Osteoblast (primary cell): ENCODE data around the gene DENND2A. TPM values are rescaled to one million over a fixed set of nuclear protein-coding genes. Genes with fewer than 3 reads are reported as not detected.

Experiments used
- DNase-seq: peaks from one replicate; pipeline ENCODE4 v3.0.0; 2011; ENCODE audit warnings: low spot score, mixed read lengths; ENCODE audit not compliant: insufficient read length; ENCODE audit errors: missing footprints
- H2AFZ ChIP-seq: 2 replicates; pipeline ENCODE4 v1.6.0; 2011; ENCODE audit warnings: mild to moderate bottlenecking, low read length
- H3K27ac ChIP-seq: 2 replicates; pipeline ENCODE4 v1.5.1; 2011; ENCODE audit warnings: mild to moderate bottlenecking, low read depth, low read length, moderate library complexity
- H3K27me3 ChIP-seq: 2 replicates; pipeline ENCODE4 v1.6.0; 2012; ENCODE audit warnings: mild to moderate bottlenecking, control low read depth, inconsistent platforms, low read length, moderate library complexity; ENCODE audit not compliant: insufficient read depth
- H3K36me3 ChIP-seq: 2 replicates; pipeline ENCODE4 v1.5.1; 2011; ENCODE audit warnings: mild to moderate bottlenecking, low read length, control low read depth, moderate library complexity; ENCODE audit not compliant: insufficient read depth
- H3K4me1 ChIP-seq: 2 replicates; pipeline ENCODE4 v1.5.1; 2011; ENCODE audit warnings: mild to moderate bottlenecking, low read length, control low read depth, moderate library complexity; ENCODE audit not compliant: insufficient read depth
- H3K4me2 ChIP-seq: 2 replicates; pipeline ENCODE4 v1.6.0; 2011; ENCODE audit warnings: mild to moderate bottlenecking, low read length; ENCODE audit not compliant: insufficient read depth
- H3K4me3 ChIP-seq: fragments of 200-600 bp; sonication (generic); 3 replicates; pipeline ENCODE4 v1.5.1; 2012; ENCODE audit warnings: mild to moderate bottlenecking, low read length, inconsistent platforms; ENCODE audit not compliant: insufficient read depth
- H3K79me2 ChIP-seq: 2 replicates; pipeline ENCODE4 v1.6.0; 2012; ENCODE audit warnings: mild to moderate bottlenecking, low read length, control low read depth, inconsistent platforms; ENCODE audit not compliant: insufficient read depth
- H3K9me3 ChIP-seq: 2 replicates; pipeline ENCODE4 v1.5.1; 2011; ENCODE audit warnings: low read depth, low read length, control low read depth
- H4K20me1 ChIP-seq: 2 replicates; pipeline ENCODE4 v1.6.0; 2012; ENCODE audit warnings: mild to moderate bottlenecking, low read length, control low read depth; ENCODE audit not compliant: insufficient read depth
- total RNA-seq: library from RNA; depleted of rRNA; stranded (reverse); fragments of >200 nt; gene quantifications from 2 replicates; pipeline ENCODE4 v1.2.3, GENCODE V29; 2012
- TF ChIP-seq, protein P1 (sequence below): IDR thresholded peaks from 2 replicates; pipeline ENCODE4 v1.5.1; 2011; ENCODE audit warnings: mild to moderate bottlenecking, low read depth, low read length, moderate library complexity; ENCODE audit errors: extremely low read depth

The DENND2A gene
- total RNA-seq, 1 donor = 0.36 TPM

DNA sequence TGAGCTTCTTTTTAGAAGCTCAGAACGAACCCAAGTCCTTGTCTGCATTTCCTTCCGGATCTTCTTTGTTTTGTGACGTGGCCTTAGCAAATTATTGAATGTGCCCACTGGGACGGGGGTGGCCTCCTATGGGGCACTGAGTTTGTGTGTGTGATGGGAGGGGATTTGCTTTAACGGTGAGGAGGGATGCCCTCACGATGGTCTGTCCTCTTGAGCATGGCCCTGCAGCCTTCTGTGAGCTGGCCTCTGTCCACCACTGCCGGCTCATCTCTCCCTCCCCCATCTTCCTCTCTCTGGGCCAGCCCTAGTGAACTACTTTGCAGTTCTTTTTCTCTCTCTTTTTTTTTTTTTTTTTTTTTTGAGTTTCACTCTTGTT is 98.4 kb downstream of the DENND2A start:
- Histone ChIP-seq H3K79me2 (no peaks in the 10 kb centered on the region), H3K27ac (peak overlapping the region; percentile 65), H3K4me2 (peak overlapping the region; percentile 66), H3K4me3 (peak overlapping the region; percentile 24), H3K9me3 (no peaks in the 10 kb centered on the region), H2AFZ (peak overlapping the region; percentile 63), H3K4me1 (peaks cover 18% of the 10 kb centered on the region), H4K20me1 (no peaks in the 10 kb centered on the region), H3K36me3 (no peaks in the 10 kb centered on the region), H3K27me3 (no peaks in the 10 kb centered on the region)
- TF ChIP-seq, protein P1, sequence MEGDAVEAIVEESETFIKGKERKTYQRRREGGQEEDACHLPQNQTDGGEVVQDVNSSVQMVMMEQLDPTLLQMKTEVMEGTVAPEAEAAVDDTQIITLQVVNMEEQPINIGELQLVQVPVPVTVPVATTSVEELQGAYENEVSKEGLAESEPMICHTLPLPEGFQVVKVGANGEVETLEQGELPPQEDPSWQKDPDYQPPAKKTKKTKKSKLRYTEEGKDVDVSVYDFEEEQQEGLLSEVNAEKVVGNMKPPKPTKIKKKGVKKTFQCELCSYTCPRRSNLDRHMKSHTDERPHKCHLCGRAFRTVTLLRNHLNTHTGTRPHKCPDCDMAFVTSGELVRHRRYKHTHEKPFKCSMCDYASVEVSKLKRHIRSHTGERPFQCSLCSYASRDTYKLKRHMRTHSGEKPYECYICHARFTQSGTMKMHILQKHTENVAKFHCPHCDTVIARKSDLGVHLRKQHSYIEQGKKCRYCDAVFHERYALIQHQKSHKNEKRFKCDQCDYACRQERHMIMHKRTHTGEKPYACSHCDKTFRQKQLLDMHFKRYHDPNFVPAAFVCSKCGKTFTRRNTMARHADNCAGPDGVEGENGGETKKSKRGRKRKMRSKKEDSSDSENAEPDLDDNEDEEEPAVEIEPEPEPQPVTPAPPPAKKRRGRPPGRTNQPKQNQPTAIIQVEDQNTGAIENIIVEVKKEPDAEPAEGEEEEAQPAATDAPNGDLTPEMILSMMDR = no peak
- DNase-seq = no peak

DNA sequence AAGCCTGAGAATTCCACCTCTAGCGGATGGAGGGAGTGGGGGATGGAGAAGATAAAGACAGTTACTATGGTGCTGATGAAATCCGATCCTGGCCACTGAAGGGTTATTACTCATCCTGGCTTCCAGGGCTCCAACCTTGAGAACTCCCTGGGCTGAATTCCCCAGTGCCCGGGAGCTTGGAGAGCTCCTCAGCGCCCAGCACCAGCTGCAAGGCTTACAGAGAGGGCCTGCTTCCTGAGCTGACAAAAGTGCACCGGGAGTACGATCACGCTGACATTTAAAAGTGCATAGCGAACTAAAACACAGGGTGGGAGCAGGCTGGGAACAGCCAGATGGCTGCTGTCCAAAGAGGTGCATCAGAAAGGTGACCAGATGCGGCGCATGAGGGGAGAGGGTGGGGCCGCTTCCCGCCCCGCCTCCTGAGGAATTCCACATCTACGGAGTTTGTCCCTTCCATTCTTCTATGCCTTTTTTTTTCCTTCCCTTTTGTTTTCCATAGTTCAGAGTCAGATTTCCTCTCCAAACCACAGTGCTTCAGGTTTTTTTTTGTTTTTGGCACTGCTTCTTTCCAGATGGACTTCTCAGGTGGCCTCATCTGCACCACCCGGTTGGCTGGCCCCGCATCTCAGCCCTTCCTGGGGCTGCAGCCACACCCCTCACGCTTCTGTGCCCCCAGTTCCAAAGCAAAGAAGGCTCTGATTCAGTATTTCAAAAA is 98.9 kb downstream of the DENND2A start:
- H2AFZ ChIP-seq = peak overlapping the region; percentile 63

DNA sequence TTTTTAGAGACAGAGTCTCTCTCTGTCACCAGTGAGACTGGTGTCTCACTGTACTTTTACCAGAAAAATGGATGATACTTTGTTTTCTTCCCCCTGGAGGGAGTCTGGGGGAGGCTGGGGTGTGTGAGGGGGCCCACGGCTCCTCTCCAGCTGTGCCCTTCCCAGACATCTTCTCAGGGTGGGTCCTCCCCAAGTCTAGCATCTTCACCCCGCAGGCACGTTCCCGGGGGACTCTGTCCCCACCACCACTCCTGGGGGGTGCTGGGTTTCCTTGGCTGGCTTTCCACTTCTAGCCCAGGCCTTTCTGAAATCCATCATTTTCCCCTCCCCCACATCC is 99.5 kb downstream of the DENND2A start:
- TF ChIP-seq, protein P1 = no peak
- Histone ChIP-seq H2AFZ (no peak overlapping the region), H3K36me3 (no peaks in the 10 kb centered on the region), H3K27me3 (no peaks in the 10 kb centered on the region), H3K27ac (no peak overlapping the region), H3K9me3 (no peaks in the 10 kb centered on the region), H4K20me1 (no peaks in the 10 kb centered on the region), H3K4me2 (peak overlapping the region; percentile 66), H3K79me2 (no peaks in the 10 kb centered on the region), H3K4me1 (peaks cover 18% of the 10 kb centered on the region), H3K4me3 (no peak overlapping the region)
- DNase-seq = no peak

More for the DNA sequence above, 98.9 kb downstream of the DENND2A start:
- TF ChIP-seq, protein P1 = no peak
- no peaks in the 10 kb centered on the region for H3K36me3 ChIP-seq
- no peaks in the 10 kb centered on the region for H3K9me3 ChIP-seq
- H3K27me3 ChIP-seq = no peaks in the 10 kb centered on the region
- H3K4me2 ChIP-seq = peak overlapping the region; percentile 66
- no peaks in the 10 kb centered on the region for H3K79me2 ChIP-seq
- H4K20me1 ChIP-seq = no peaks in the 10 kb centered on the region
- peak overlapping the region; percentile 65 for H3K27ac ChIP-seq
- H3K4me3 ChIP-seq = peak overlapping the region; percentile 24
- peaks cover 18% of the 10 kb centered on the region for H3K4me1 ChIP-seq
- DNase-seq = peak; percentile 97

DNA sequence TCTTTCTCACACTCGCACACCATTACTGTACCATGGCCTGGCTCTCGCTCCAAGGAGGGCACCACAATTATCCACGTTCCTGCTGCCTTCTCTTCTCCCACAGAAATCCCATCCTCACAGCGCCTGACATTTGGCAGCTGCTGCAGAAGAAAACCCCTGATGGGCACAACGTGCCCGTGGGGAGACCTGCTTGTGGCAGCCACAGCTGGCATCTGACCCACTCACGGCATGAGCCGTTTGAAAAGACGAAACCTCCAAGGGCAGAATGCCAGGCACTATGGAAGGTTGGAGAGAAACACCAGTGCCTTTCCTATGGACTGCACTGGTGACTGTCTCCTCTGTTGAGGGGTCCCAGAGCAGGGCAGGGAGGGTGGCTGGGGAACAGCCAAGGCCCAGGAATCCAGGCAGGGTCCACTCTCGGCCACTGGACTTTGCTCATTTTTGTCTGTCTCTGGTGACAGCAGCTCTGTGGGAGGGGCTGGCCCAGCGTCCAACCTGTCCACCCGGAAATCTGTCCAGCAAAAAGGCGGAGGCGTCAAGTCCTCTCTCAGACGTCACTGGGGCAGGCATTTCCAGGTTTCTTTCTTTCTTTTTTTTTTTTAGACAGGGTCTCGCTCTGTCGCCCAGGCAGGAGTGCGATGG is 100.4 kb downstream of the DENND2A start:
- no peaks in the 10 kb centered on the region for H4K20me1 ChIP-seq
- TF ChIP-seq, protein P1 = no peak
- DNase-seq = no peak
- H3K79me2 ChIP-seq = no peaks in the 10 kb centered on the region
- no peak overlapping the region for H2AFZ ChIP-seq
- H3K27ac ChIP-seq = no peak overlapping the region
- no peaks in the 10 kb centered on the region for H3K36me3 ChIP-seq
- peaks cover 18% of the 10 kb centered on the region for H3K4me1 ChIP-seq
- no peak overlapping the region for H3K4me3 ChIP-seq
- no peak overlapping the region for H3K4me2 ChIP-seq
- H3K9me3 ChIP-seq = no peaks in the 10 kb centered on the region
- no peaks in the 10 kb centered on the region for H3K27me3 ChIP-seq
